GM21825 (cell line): Measurements from ENCODE around the gene ACVR1B.

Experiments
- ATAC-seq: cut with Tn5 transposase; IDR thresholded peaks from one replicate; pipeline ENCODE4 v1.9.1; 2021; ENCODE audit warnings: mild to moderate bottlenecking, moderate library complexity; ENCODE audit not compliant: unreplicated experiment

Gene ACVR1B

GRCh38 chr12:52042706-52043385 is 91.3 kb downstream of the ACVR1B start:
- no peak for ATAC-seq

GRCh38 chr12:52043386-52044212 is 92.1 kb downstream of the ACVR1B start:
- ATAC-seq = no peak

GRCh38 chr12:52044292-52044983 is 92.9 kb downstream of the ACVR1B start:
- no peak for ATAC-seq

GRCh38 chr12:52045794-52046199 is 94.3 kb downstream of the ACVR1B start:
- no peak for ATAC-seq
